ENCODE results near the gene COL15A1.

Gene COL15A1

GRCh38 chr9:99031319-99031718 is 87.6 kb downstream of the COL15A1 start:
- no peak overlapping the region for H3K27ac ChIP-seq
- TF ChIP-seq CTCF (conservative IDR thresholded peaks at IDR 0.05), result no peak

- no peak for TF ChIP-seq CTCF (conservative IDR thresholded peaks at IDR 0.05)
- no peak overlapping the region for H3K27ac ChIP-seq
Observed at GRCh38 chr9:99031994-99032393, 88.3 kb downstream of the COL15A1 start.

- no peak overlapping the region for H3K27ac ChIP-seq
- TF ChIP-seq CTCF (conservative IDR thresholded peaks at IDR 0.05), result no peak
Observed at GRCh38 chr9:99034149-99034548, 90.4 kb downstream of the COL15A1 start.

GRCh38 chr9:99035313-99035712 is 91.6 kb downstream of the COL15A1 start:
- no peak overlapping the region for H3K27ac ChIP-seq
- no peak for TF ChIP-seq CTCF (conservative IDR thresholded peaks at IDR 0.05)

- no peak for TF ChIP-seq CTCF (conservative IDR thresholded peaks at IDR 0.05)
- no peak overlapping the region for H3K27ac ChIP-seq
Observed at GRCh38 chr9:99037769-99038483, 94.2 kb downstream of the COL15A1 start.

- TF ChIP-seq CTCF (conservative IDR thresholded peaks at IDR 0.05), result no peak
- H3K27ac ChIP-seq, result no peak overlapping the region
Observed at GRCh38 chr9:99038484-99038820, 94.7 kb downstream of the COL15A1 start.

- TF ChIP-seq CTCF (conservative IDR thresholded peaks at IDR 0.05), result no peak
- H3K27ac ChIP-seq, result no peak overlapping the region
Observed at GRCh38 chr9:99039505-99040182, 95.9 kb downstream of the COL15A1 start.
